Esophagus squamous epithelium (tissue), 4 donors: ENCODE measurements around the gene PDE5A.

Experiments used
- CTCF ChIP-seq, 6 experiments: fragments of 450-650 bp in 4 of 6; fragments of 200-600 bp in 2 of 6; sonication (generic) in 2 of 6; IDR thresholded peaks; one replicate each; pipeline ENCODE4 v1.5.1; 2016 to 2019; ENCODE audit warnings: antibody characterized with exemption in 6 of 6, mild to moderate bottlenecking in 4 of 6, moderate library complexity in 4 of 6
- POLR2A ChIP-seq, 4 donors: fragments of 450-650 bp; IDR thresholded peaks; one replicate each; pipeline ENCODE4 v1.6.1; 2017; ENCODE audit warnings: antibody characterized with exemption in 4 of 4, mild to moderate bottlenecking in 4 of 4, moderate library complexity in 3 of 4

GRCh38 chr4:119615068-119615719 lies 13.4 kb downstream of the PDE5A start:
- TF ChIP-seq CTCF (IDR thresholded peaks at IDR 0.05) = no peak
- no peak for TF ChIP-seq POLR2A (IDR thresholded peaks at IDR 0.05)
